NCI-H748 treated with DMSO at 0.1 percent for 48 hours (cell line): ENCODE data around the gene PDE4A.

Experiments used
- DNase-seq: peaks from one replicate; lab custom pipeline; 2025; lab: John Stamatoyannopoulos, UW

The PDE4A gene

GRCh38 chr19:10510301-10510802 lies 90.0 kb downstream of the PDE4A start:
- DNase-seq = no peak

GRCh38 chr19:10513223-10513622 lies 92.9 kb downstream of the PDE4A start:
- no peak for DNase-seq

- no peak for DNase-seq
Measured at GRCh38 chr19:10514211-10515145, 94.1 kb downstream of the PDE4A start.

DNA sequence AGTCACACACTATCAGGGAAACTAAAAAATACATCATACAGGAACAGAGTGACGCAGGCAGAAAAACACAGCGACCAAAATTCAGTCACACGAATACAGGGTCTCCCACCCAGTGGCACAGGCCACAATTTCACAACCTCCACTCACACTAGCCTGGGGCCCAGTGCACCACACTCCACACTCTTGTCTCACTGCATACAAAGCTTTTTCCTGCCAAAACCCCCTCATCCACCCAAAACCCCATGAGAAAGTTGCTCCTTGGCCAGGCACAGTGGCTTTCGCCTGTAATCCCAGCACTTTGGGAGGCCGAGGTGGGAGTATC lies 95.7 kb downstream of the PDE4A start:
- no peak for DNase-seq

GRCh38 chr19:10516671-10517286 lies 96.4 kb downstream of the PDE4A start:
- DNase-seq = no peak

- peak; percentile 14 for DNase-seq
Measured at GRCh38 chr19:10517361-10517759, 97.0 kb downstream of the PDE4A start, which contains the start of gene S1PR5. Gene S1PR5 (minus strand): TSS chr19:10517447. CDS start chr19:10515011, 2,436 bp downstream.

- peak; percentile 30 for DNase-seq
Measured at GRCh38 chr19:10517760-10518443, 97.6 kb downstream of the PDE4A start.

DNA sequence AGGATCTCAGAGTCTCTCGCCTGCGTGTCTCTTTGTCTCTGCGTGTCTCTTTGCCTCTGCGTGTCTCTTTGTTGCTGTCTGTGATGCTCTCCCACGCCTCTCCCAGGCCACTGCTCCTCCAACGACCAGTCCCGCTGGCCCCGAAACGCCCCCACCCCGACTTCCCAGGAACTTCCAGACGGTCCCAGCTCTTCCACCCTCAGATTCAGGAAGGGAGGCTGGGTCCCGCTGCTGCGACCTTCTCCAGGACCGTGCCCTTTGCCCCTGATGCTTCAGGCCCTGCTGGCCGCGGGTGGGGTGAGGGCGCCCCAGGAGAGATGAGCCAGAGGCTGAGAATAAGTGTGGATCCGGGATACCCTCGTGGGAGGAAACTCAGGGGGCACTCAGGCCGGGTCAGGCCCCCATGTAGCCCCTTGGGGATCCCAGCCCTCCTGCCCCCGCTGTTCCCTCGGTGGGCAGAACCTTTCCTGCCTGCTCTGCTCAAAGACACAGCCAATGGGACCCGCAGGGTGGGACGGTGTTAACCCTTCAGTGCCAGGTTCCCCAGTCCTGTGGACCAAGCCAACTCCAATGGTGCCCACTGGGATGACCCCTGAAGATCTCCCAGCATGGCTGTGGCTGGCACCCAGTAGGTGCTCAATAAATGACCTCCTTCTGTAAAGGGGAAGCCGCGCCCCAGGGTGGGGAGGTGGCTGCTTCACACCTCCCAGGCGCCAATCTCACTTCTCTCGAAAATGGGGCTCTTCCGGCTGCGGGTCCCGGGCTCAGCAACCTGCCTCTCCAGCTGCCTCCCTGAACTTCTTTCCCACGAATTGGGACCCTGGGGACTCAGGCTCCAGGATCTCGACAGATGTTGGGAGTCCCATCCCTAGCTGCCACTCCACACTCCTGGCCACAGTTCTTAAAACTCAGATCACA lies 98.4 kb downstream of the PDE4A start:
- DNase-seq = no peak
